SK-N-MC (cell line): ENCODE measurements around the gene OR6S1.
"Not testable (repeated sequence)": the region's sequence is repeated elsewhere in the genome, so short reads cannot be mapped to it uniquely, and the experiment has no call there.

ENCODE experiments used
- DNase-seq: peaks from one replicate; pipeline ENCODE4 v3.0.0-alpha.2; 2011; ENCODE audit warnings: low read depth, low spot score
- H3K27ac ChIP-seq: fragments of 200-600 bp; sonication (generic); 2 replicates; pipeline ENCODE4 v1.5.1; 2016; ENCODE audit warnings: mixed run types
- H3K36me3 ChIP-seq: fragments of 200-600 bp; sonication (generic); 2 replicates; pipeline ENCODE4 v1.6.1; 2017; ENCODE audit warnings: antibody characterized with exemption, low read length, mixed read lengths; ENCODE audit not compliant: insufficient read depth
- H3K4me3 ChIP-seq: fragments of 200-600 bp; sonication (generic); 2 replicates; pipeline ENCODE4 v1.5.1; 2016
- H3K9ac ChIP-seq: fragments of 200-600 bp; sonication (generic); 2 replicates; pipeline ENCODE4 v1.8.0; 2017; ENCODE audit warnings: mixed run types, mixed read lengths; ENCODE audit not compliant: insufficient read length
- H3K9me3 ChIP-seq: fragments of 200-600 bp; sonication (generic); 2 replicates; pipeline ENCODE4 v1.6.1; 2017; ENCODE audit warnings: low read depth, mild to moderate bottlenecking, antibody characterized with exemption, low read length, moderate library complexity, mixed read lengths
- EZH2 ChIP-seq: fragments of 200-600 bp; sonication (generic); IDR thresholded peaks from one replicate; pipeline ENCODE4 v1.6.1; 2017; ENCODE audit warnings: antibody characterized with exemption
- FOXP2 ChIP-seq: optimal IDR thresholded peaks from 2 replicates; pipeline ENCODE3; 2011; ENCODE audit warnings: mild to moderate bottlenecking, moderate library complexity; ENCODE audit not compliant: insufficient read depth; ENCODE audit errors: extremely low read length, control extremely low read depth
- POLR2AphosphoS5 ChIP-seq: IDR thresholded peaks from 2 replicates; pipeline ENCODE4 v1.6.1; 2012; ENCODE audit warnings: mild to moderate bottlenecking, low read depth, low read length, borderline replicate concordance

The OR6S1 gene

GRCh38 chr14:20597108-20597507 is 44.4 kb downstream of the OR6S1 start:
- TF ChIP-seq POLR2AphosphoS5 = no peak
- TF ChIP-seq FOXP2 = no peak
- no peak for TF ChIP-seq EZH2
- no peaks in the 10 kb centered on the region for H3K36me3 ChIP-seq
- H3K4me3 ChIP-seq = no peak overlapping the region
- DNase-seq = no peak
- H3K27ac ChIP-seq = no peak overlapping the region
- H3K9ac ChIP-seq = no peak overlapping the region
- H3K9me3 ChIP-seq = no peaks in the 10 kb centered on the region

GRCh38 chr14:20595726-20596125 is 45.8 kb downstream of the OR6S1 start:
- not testable (repeated sequence) for H3K36me3 ChIP-seq, DNase-seq, H3K27ac ChIP-seq, H3K4me3 ChIP-seq, H3K9ac ChIP-seq, H3K9me3 ChIP-seq

- Histone ChIP-seq H3K9ac (no peak overlapping the region), H3K4me3 (peak overlapping the region; percentile 26; the same call in 1 of the 2 replicates), H3K27ac (no peak overlapping the region), H3K9me3 (no peaks in the 10 kb centered on the region), H3K36me3 (no peaks in the 10 kb centered on the region)
- TF ChIP-seq FOXP2 = no peak
- TF ChIP-seq EZH2 = no peak
- TF ChIP-seq POLR2AphosphoS5 = no peak
- DNase-seq = no peak
These were observed 48.9 kb downstream of the OR6S1 start for GRCh38 chr14:20592574-20592973.

- no peaks in the 10 kb centered on the region for H3K9me3 ChIP-seq
- no peak for DNase-seq
- no peaks in the 10 kb centered on the region for H3K36me3 ChIP-seq
- no peak within 1 kb of the TSS for H3K9ac ChIP-seq
- peak within 1 kb of the TSS; percentile 26; the same call in 1 of the 2 replicates for H3K4me3 ChIP-seq
- H3K27ac ChIP-seq = no peak within 1 kb of the TSS
- TF ChIP-seq EZH2 = no peak
- no peak for TF ChIP-seq FOXP2
- TF ChIP-seq POLR2AphosphoS5 = no peak
These were observed 50.3 kb downstream of the OR6S1 start, which contains the start of gene RNASE12 for GRCh38 chr14:20591235-20591634. TSS of gene RNASE12 (minus strand) at chr14:20591376. CDS start at chr14:20590723, 653 bp downstream.
